Tibial nerve (tissue), 4 donors: Measurements from ENCODE around the gene LEFTY1.
"Not testable (repeated sequence)": the region's sequence is repeated elsewhere in the genome, so short reads cannot be mapped to it uniquely, and the experiment has no call there.

Source experiments
- CTCF ChIP-seq, 5 experiments: fragments of 200-600 bp in 3 of 5; fragments of 450-650 bp in 2 of 5; sonication (generic) in 3 of 5; IDR thresholded peaks; one replicate each; pipeline ENCODE4 v1.5.1; 2016 to 2019; ENCODE audit warnings: antibody characterized with exemption in 5 of 5, mild to moderate bottlenecking in 3 of 5, moderate library complexity in 2 of 5
- EP300 ChIP-seq, 2 donors: sonication (generic); formaldehyde crosslinking; IDR thresholded peaks; one replicate each; pipeline ENCODE4 v1.6.1; 2017; ENCODE audit warnings: antibody characterized with exemption in 2 of 2, mild to moderate bottlenecking in 1 of 2

GRCh38 chr1:225836296-225836695 is 52.6 kb downstream of the LEFTY1 start:
- TF ChIP-seq CTCF, EP300 (IDR thresholded peaks at IDR 0.05): not testable (repeated sequence)
